H1 (cell line): ENCODE measurements around the gene MGAT5B. TPM values are rescaled to one million over a fixed set of nuclear protein-coding genes. Genes with fewer than 3 reads are reported as not detected.

Experiments used
- CTCF ChIA-PET: fragments of 300-600 bp; sonication (Branson Sonifier 250); formaldehyde crosslinking; loops from one replicate; lab custom pipeline; 2021; ENCODE audit not compliant: partially characterized antibody; lab: Charles Lee
- POLR2A ChIA-PET: fragments of 300-600 bp; sonication (Branson Sonifier 250); formaldehyde crosslinking; loops from one replicate; lab custom pipeline; 2021; ENCODE audit warnings: inconsistent platforms; ENCODE audit not compliant: partially characterized antibody; lab: Charles Lee
- DNase-seq, 2 experiments: peaks; one replicate each; pipeline versions ENCODE4 v3.0.0 to v3.0.0-alpha.2; 2010 to 2022; ENCODE audit warnings: low spot score in 2 of 2, low read depth in 1 of 2, mixed read lengths in 1 of 2
- FAIRE-seq: peaks from 2 replicates; lab custom pipeline; 2011; peaks lifted over from hg19 to GRCh38; lab: Jason Lieb, UNC
- H2AFZ ChIP-seq: 2 replicates; pipeline ENCODE4 v1.8.1; 2012; ENCODE audit warnings: low read length, inconsistent platforms
- H2AK5ac ChIP-seq: 2 replicates; pipeline ENCODE4 v1.6.1; 2013; ENCODE audit warnings: low read depth, low read length
- H2BK120ac ChIP-seq: replicated peaks from 2 replicates; pipeline ENCODE3; 2013; ENCODE audit warnings: low read depth, low read length, inconsistent platforms
- H2BK12ac ChIP-seq: 2 replicates; pipeline ENCODE4 v1.6.1; 2013; ENCODE audit warnings: low read depth, low read length
- H2BK15ac ChIP-seq: 2 replicates; pipeline ENCODE4 v1.6.1; 2013; ENCODE audit warnings: low read length
- H2BK20ac ChIP-seq: 2 replicates; pipeline ENCODE4 v1.6.1; 2013; ENCODE audit warnings: low read length
- H2BK5ac ChIP-seq: 2 replicates; pipeline ENCODE4 v1.6.1; 2013; ENCODE audit warnings: low read depth, low read length
- H3K14ac ChIP-seq: 2 replicates; pipeline ENCODE4 v1.6.1; 2013; ENCODE audit warnings: inconsistent platforms; ENCODE audit not compliant: insufficient read length
- H3K18ac ChIP-seq: 2 replicates; pipeline ENCODE4 v1.6.1; 2013; ENCODE audit warnings: low read length; ENCODE audit errors: extremely low read depth
- H3K23ac ChIP-seq: 2 replicates; pipeline ENCODE4 v1.6.1; 2013; ENCODE audit warnings: inconsistent platforms; ENCODE audit not compliant: insufficient read length
- H3K23me2 ChIP-seq: 2 replicates; pipeline ENCODE4 v1.6.1; 2013; ENCODE audit warnings: low read depth, low read length
- H3K27ac ChIP-seq: 2 replicates; pipeline ENCODE4 v1.6.1; 2011; ENCODE audit warnings: low read depth, low read length, inconsistent platforms
- H3K27me3 ChIP-seq, 4 experiments: replicated peaks in 1 of 4; 1 replicate in 1 of 4; 2 replicates in 3 of 4; pipeline versions ENCODE4 v1.6.1 to v1.8.1; 2011 to 2013; ENCODE audit warnings: low read length in 3 of 4, mild to moderate bottlenecking in 3 of 4, inconsistent platforms in 2 of 4, mixed read lengths in 2 of 4, moderate library complexity in 1 of 4; ENCODE audit not compliant: control insufficient read depth in 3 of 4, insufficient read depth in 3 of 4; ENCODE audit errors: extremely low read depth in 1 of 4
- H3K36me3 ChIP-seq, 4 experiments: 2 replicates each; pipeline versions ENCODE4 v1.6.1 to v1.8.1; 2011 to 2013; ENCODE audit warnings: mild to moderate bottlenecking in 4 of 4, low read length in 3 of 4, moderate library complexity in 2 of 4, control low read depth in 1 of 4, inconsistent platforms in 1 of 4; ENCODE audit not compliant: insufficient read depth in 4 of 4, control insufficient read depth in 2 of 4
- H3K4ac ChIP-seq: replicated peaks from 2 replicates; pipeline ENCODE3; 2013; ENCODE audit warnings: low read length, low read depth, mixed read lengths, inconsistent platforms; ENCODE audit not compliant: insufficient read length
- H3K4me1 ChIP-seq, 4 experiments: replicated peaks in 1 of 4; 1 replicate in 1 of 4; 2 replicates in 3 of 4; pipeline versions ENCODE4 v1.6.1 to v1.8.1; 2011 to 2013; ENCODE audit warnings: low read length in 3 of 4, inconsistent platforms in 2 of 4, mixed read lengths in 1 of 4; ENCODE audit not compliant: insufficient read depth in 4 of 4, control insufficient read depth in 3 of 4
- H3K4me2 ChIP-seq, 2 experiments: 2 replicates each; pipeline versions ENCODE4 v1.6.1 to v1.8.1; 2011 to 2013; ENCODE audit warnings: low read depth in 2 of 2, low read length in 2 of 2, control low read depth in 1 of 2, inconsistent platforms in 1 of 2, mild to moderate bottlenecking in 1 of 2; ENCODE audit not compliant: insufficient read depth in 1 of 2
- H3K4me3 ChIP-seq, 4 experiments: fragments of 200-600, 300-600 bp in 1 of 4; sonication (generic), shearing (Covaris generic), sonication (Bioruptor Twin) in 1 of 4; 2 replicates each; pipeline versions ENCODE4 v1.5.1 to v1.8.1; 2011 to 2016; ENCODE audit warnings: low read length in 4 of 4, low read depth in 3 of 4, control low read depth in 2 of 4, inconsistent platforms in 2 of 4, mild to moderate bottlenecking in 2 of 4, mixed read lengths in 1 of 4, moderate library complexity in 1 of 4; ENCODE audit not compliant: insufficient read depth in 2 of 4; ENCODE audit errors: extremely low read depth in 1 of 4
- H3K56ac ChIP-seq: replicated peaks from 2 replicates; pipeline ENCODE3; 2013; ENCODE audit warnings: low read depth, mild to moderate bottlenecking, mixed read lengths, low read length, inconsistent platforms; ENCODE audit not compliant: insufficient read length
- H3K79me1 ChIP-seq: 2 replicates; pipeline ENCODE4 v1.6.1; 2013; ENCODE audit warnings: low read depth, low read length, control low read depth
- H3K79me2 ChIP-seq, 2 experiments: 2 replicates each; pipeline versions ENCODE4 v1.6.1 to v1.8.1; 2012 to 2013; ENCODE audit warnings: low read length in 2 of 2, mild to moderate bottlenecking in 2 of 2, inconsistent platforms in 1 of 2; ENCODE audit not compliant: insufficient read depth in 2 of 2, control insufficient read depth in 1 of 2
- H3K9ac ChIP-seq, 4 experiments: replicated peaks in 1 of 4; 1 replicate in 1 of 4; 2 replicates in 3 of 4; pipeline versions ENCODE4 v1.6.1 to v1.8.1; 2011 to 2013; ENCODE audit warnings: low read depth in 3 of 4, low read length in 3 of 4, control low read depth in 2 of 4, mild to moderate bottlenecking in 2 of 4, moderate library complexity in 2 of 4, inconsistent platforms in 1 of 4; ENCODE audit errors: extremely low read depth in 1 of 4
- H3K9me3 ChIP-seq, 2 experiments: 2 replicates each; pipeline versions ENCODE4 v1.6.1 to v1.8.1; 2012 to 2013; ENCODE audit warnings: mild to moderate bottlenecking in 2 of 2, moderate library complexity in 2 of 2, control low read depth in 1 of 2, inconsistent platforms in 1 of 2, low read depth in 1 of 2, low read length in 1 of 2, mixed read lengths in 1 of 2; ENCODE audit not compliant: insufficient read depth in 2 of 2
- H4K20me1 ChIP-seq, 2 experiments: replicated peaks in 1 of 2; 2 replicates each; pipeline versions ENCODE3 to v1.8.1; 2011 to 2013; ENCODE audit warnings: inconsistent platforms in 2 of 2, low read length in 2 of 2, mild to moderate bottlenecking in 1 of 2; ENCODE audit not compliant: insufficient read depth in 2 of 2, control insufficient read depth in 1 of 2
- H4K5ac ChIP-seq: 2 replicates; pipeline ENCODE4 v1.6.1; 2013; ENCODE audit warnings: low read length, low read depth, mixed read lengths, inconsistent platforms; ENCODE audit not compliant: insufficient read length
- H4K8ac ChIP-seq: 2 replicates; pipeline ENCODE4 v1.8.0; 2013; ENCODE audit warnings: mild to moderate bottlenecking, moderate library complexity, low read length, inconsistent platforms; ENCODE audit not compliant: insufficient read depth; ENCODE audit errors: extremely low read depth
- H4K91ac ChIP-seq: replicated peaks from 2 replicates; pipeline ENCODE3; 2013; ENCODE audit warnings: low read length, mixed read lengths, inconsistent platforms; ENCODE audit not compliant: insufficient read length
- CTBP2 ChIP-seq: IDR thresholded peaks from 2 replicates; pipeline ENCODE4 v1.7.0; 2011; ENCODE audit warnings: borderline replicate concordance, mild to moderate bottlenecking, moderate library complexity, mixed read lengths, low read length; ENCODE audit not compliant: insufficient read depth, insufficient read length
- KDM5A ChIP-seq: fragments of 200-600 bp; IDR thresholded peaks from 2 replicates; pipeline ENCODE4 v1.7.1; 2012; ENCODE audit warnings: mild to moderate bottlenecking, low read length, inconsistent platforms, mixed read lengths
- SP2 ChIP-seq: IDR thresholded peaks from 2 replicates; pipeline ENCODE4 v1.6.1; 2012; ENCODE audit warnings: mild to moderate bottlenecking, low read length, inconsistent platforms
- SRF ChIP-seq: IDR thresholded peaks from 2 replicates; pipeline ENCODE4 v1.6.1; 2011; ENCODE audit warnings: mild to moderate bottlenecking, low read depth, low read length, moderate library complexity
- TEAD4 ChIP-seq: IDR thresholded peaks from 2 replicates; pipeline ENCODE4 v1.6.1; 2012; ENCODE audit warnings: low read depth, low read length, inconsistent platforms, mixed read lengths
- WGBS, 2 experiments: shearing (Covaris generic) in 1 of 2; methylation state at CpG; one replicate each; pipeline versions ENCODE4 v1.1.6 to v1.1.7; 2013 to 2015; ENCODE audit warnings: low lambda C conversion rate in 2 of 2, mixed read lengths in 2 of 2, inconsistent platforms in 1 of 2, low coverage in 1 of 2, missing lambda C conversion rate in 1 of 2; ENCODE audit not compliant: insufficient replicate concordance in 2 of 2, insufficient coverage in 1 of 2, insufficient read length in 1 of 2; ENCODE audit errors: extremely low coverage in 1 of 2, missing lambda C conversion rate in 1 of 2; 5-methylcytosine and 5-hydroxymethylcytosine counted together
- polyA plus RNA-seq, 7 experiments: library from polyadenylated mRNA; depleted of rRNA in 3 of 7; stranded (reverse) in 5 of 7; unstranded in 2 of 7; fragments of >200 nt in 5 of 7; fragments of 200-250 nt in 2 of 7; gene quantifications; 1 replicate in 5 of 7; 2 replicates in 1 of 7; 4 replicates in 1 of 7; pipeline versions ENCODE4 v1.2.1 to v1.2.3, GENCODE V29; 2011 to 2013; ENCODE audit warnings: missing spikeins in 2 of 7, mixed read lengths in 2 of 7
- total RNA-seq: library from RNA; stranded (reverse); fragmentation: NEBNext Ultra II Directional; extraction: Animal tissue kit (Norgen Biotek cat#: 25700); gene quantifications from 2 replicates; pipeline ENCODE4 v1.2.1, GENCODE V29; 2021

MGAT5B gene
- total and polyA plus RNA-seq, 2 of the 8 experiments (the other 6 are each of a cell fraction or from before 2014, with no cell fraction given): 7.9 to 8.2 TPM

DNA sequence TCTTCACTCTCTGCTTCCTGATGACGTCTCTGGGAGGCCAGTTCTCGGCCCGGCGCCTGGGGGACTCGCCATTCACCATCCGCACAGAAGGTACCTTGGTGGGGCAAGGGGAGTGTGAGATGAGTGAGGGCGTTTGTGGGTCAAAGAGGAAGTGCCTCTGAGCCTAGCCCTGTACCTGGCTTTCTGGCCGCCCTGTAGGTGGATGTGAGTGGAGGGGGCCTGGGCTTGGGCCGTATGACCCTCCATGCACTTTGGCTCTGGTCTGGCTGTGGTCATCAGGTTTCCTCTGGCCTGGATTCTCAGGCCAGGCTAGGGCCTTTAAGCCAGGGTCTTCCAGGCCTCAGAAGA, 4.6 kb downstream of the MGAT5B start:
- no peak overlapping the region for H3K4me2 ChIP-seq
- H3K18ac ChIP-seq: no peak overlapping the region
- POLR2A ChIA-PET: no interaction called here
- CTCF ChIA-PET: interaction anchor here (0.6 to 1.7 kb wide), 2 partner anchors 15 to 50 kb away, joined by 3 to 6 read pairs; no protein-coding TSS in a partner anchor
- no peak for TF ChIP-seq KDM5A
- no peak for TF ChIP-seq SRF
- no peak for TF ChIP-seq SP2
- TF ChIP-seq CTBP2: no peak
- no peak for TF ChIP-seq TEAD4
- H4K20me1 ChIP-seq: peaks cover 0 to 8% of the 10 kb centered on the region in 2 experiments
- no peak overlapping the region for H2BK20ac ChIP-seq
- DNase-seq (no peak), FAIRE-seq (no peak)
- H3K79me2 ChIP-seq: no peaks in the 10 kb centered on the region
- H4K91ac ChIP-seq: no peak overlapping the region
- no peak overlapping the region for H4K8ac ChIP-seq
- H2AK5ac ChIP-seq: no peak overlapping the region
- H3K56ac ChIP-seq: no peak overlapping the region
- H2AFZ ChIP-seq: no peak overlapping the region
- H3K36me3 ChIP-seq: no peaks in the 10 kb centered on the region
- H3K27ac ChIP-seq: no peak overlapping the region
- no peak overlapping the region for H3K4me3 ChIP-seq
- no peak overlapping the region for H3K9ac ChIP-seq
- no peak overlapping the region for H2BK12ac ChIP-seq
- no peak overlapping the region for H3K4ac ChIP-seq
- no peaks in the 10 kb centered on the region; the same call in 1 of the 2 replicates for H3K79me1 ChIP-seq
- peaks cover 16% of the 10 kb centered on the region; the same call in 1 of the 2 replicates for H3K23me2 ChIP-seq
- no peak overlapping the region; the same call in 1 of the 2 replicates for H2BK5ac ChIP-seq
- no peak overlapping the region for H3K14ac ChIP-seq
- WGBS, 2 experiments: 78% methylated on average over 7 of the region's 9 CpGs; no CpG with 5 or more reads in 1 of the 2 experiments
- H2BK120ac ChIP-seq: no peak overlapping the region
- no peak overlapping the region for H3K23ac ChIP-seq
- no peak overlapping the region for H4K5ac ChIP-seq
- H3K27me3 ChIP-seq: peaks cover 4 to 19% (median 14%) of the 10 kb centered on the region in 4 experiments; a peak in 6 of 7 replicates
- H3K4me1 ChIP-seq: peaks cover 0 to 11% (median 6%) of the 10 kb centered on the region in 4 experiments; a peak in 5 of 7 replicates
- no peaks in the 10 kb centered on the region; a peak in 1 of 4 replicates for H3K9me3 ChIP-seq
- H2BK15ac ChIP-seq: no peak overlapping the region
